ENCODE results near the gene TBC1D14.
A peak's percentile ranks its signal among the peaks of the same experiment; 100 is the strongest.

DNA sequence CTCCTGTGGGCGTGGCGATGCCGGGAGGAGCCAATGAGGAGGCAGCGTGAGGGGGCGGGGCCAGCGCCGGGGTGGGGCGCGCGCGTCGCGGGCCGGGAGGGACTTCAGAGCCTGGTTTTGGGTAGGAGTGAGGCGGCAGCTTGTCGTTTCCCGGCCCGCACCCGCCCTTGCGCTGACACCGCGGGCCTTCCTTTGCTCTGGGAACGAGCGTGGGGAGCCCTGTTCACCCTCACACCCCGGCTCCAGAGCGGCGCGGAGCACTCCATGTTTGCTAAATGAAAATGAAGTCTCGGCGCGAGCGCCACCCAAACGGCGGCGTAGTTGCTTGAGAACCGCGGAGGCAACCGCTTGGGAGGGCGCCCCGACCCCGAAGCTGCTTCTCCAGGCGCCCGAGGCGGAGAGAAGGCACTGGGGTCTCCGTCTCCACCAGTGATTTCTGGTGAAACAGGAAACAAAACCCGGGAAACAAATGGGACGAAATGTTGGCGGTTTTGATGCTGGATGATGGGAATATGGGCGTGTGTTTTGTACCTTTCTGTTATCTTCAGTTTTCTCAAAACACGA, 158.7 kb downstream of the TBC1D14 start:
- TF ChIP-seq, protein P1, sequence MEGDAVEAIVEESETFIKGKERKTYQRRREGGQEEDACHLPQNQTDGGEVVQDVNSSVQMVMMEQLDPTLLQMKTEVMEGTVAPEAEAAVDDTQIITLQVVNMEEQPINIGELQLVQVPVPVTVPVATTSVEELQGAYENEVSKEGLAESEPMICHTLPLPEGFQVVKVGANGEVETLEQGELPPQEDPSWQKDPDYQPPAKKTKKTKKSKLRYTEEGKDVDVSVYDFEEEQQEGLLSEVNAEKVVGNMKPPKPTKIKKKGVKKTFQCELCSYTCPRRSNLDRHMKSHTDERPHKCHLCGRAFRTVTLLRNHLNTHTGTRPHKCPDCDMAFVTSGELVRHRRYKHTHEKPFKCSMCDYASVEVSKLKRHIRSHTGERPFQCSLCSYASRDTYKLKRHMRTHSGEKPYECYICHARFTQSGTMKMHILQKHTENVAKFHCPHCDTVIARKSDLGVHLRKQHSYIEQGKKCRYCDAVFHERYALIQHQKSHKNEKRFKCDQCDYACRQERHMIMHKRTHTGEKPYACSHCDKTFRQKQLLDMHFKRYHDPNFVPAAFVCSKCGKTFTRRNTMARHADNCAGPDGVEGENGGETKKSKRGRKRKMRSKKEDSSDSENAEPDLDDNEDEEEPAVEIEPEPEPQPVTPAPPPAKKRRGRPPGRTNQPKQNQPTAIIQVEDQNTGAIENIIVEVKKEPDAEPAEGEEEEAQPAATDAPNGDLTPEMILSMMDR (IDR thresholded peaks at IDR 0.05), result no peak
- peak in 1 of 2 donors; percentile 78 for TF ChIP-seq POLR2A (IDR thresholded peaks at IDR 0.05)
